HCT116 (cell line): ENCODE data around the gene SLC22A4. TPM values are rescaled to one million over a fixed set of nuclear protein-coding genes. Genes with fewer than 3 reads are reported as not detected.

ENCODE experiments used
- ATAC-seq: fragments of 200-7000 bp; cut with Tn5 transposase; 2 replicates; pipeline ENCODE4 v1.9.1; 2020; ENCODE audit warnings: mild to moderate bottlenecking, moderate library complexity
- BruUV-seq: library from RNA; stranded (reverse); fragments of 400-500 nt; replicated peaks from 2 replicates; lab custom pipeline; 2021; lab: Mats Ljungman, UMichigan
- CTCF ChIA-PET: fragments of 300-600 bp; sonication (Branson Sonifier 250); formaldehyde crosslinking; loops from one replicate; lab custom pipeline; 2021; ENCODE audit warnings: antibody characterized with exemption; lab: Charles Lee
- POLR2A ChIA-PET: fragments of 300-600, 350-600 bp; sonication (Branson Sonifier 250); formaldehyde crosslinking; loops from one replicate; lab custom pipeline; 2021; ENCODE audit warnings: antibody characterized with exemption; lab: Charles Lee
- RAD21 ChIA-PET, 2 experiments: fragments of 300-600 bp; sonication (Branson Sonifier 250); formaldehyde crosslinking; loops; one replicate each; lab custom pipeline; 2023; ENCODE audit warnings: low total read pairs in 2 of 2; ENCODE audit not compliant: uncharacterized antibody in 2 of 2, unreplicated experiment in 2 of 2, low non-redundant PET in 1 of 2; lab: Charles Lee
- DNase-seq: peaks from one replicate; pipeline ENCODE4 v3.0.0-alpha.2; 2010; ENCODE audit warnings: low read depth, low spot score
- H2AFZ ChIP-seq: fragments of 200-600 bp; shearing (Covaris generic), sonication (generic); 2 replicates; pipeline ENCODE4 v1.6.1; 2017; ENCODE audit warnings: low read depth, mixed run types, mixed read lengths, antibody characterized with exemption, low read length; ENCODE audit not compliant: poor library complexity, severe bottlenecking
- H3K27ac ChIP-seq: 2 replicates; pipeline ENCODE4 v1.5.1; 2012; ENCODE audit warnings: low read depth, low read length
- H3K27me3 ChIP-seq: fragments of 200-600 bp; sonication (generic); 2 replicates; pipeline ENCODE4 v1.6.1; 2016; ENCODE audit warnings: mixed run types, low read length, mixed read lengths; ENCODE audit not compliant: insufficient read depth
- H3K36me3 ChIP-seq, 2 experiments: fragments of 200-500 bp in 1 of 2; fragments of 200-600 bp in 1 of 2; sonication (Bioruptor generic) in 1 of 2; sonication (generic) in 1 of 2; 2 replicates each; pipeline versions ENCODE4 v1.5.1 to v1.6.1; 2014 to 2016; ENCODE audit warnings: low read length in 2 of 2, inconsistent platforms in 1 of 2, mixed read lengths in 1 of 2, mixed run types in 1 of 2; ENCODE audit not compliant: insufficient read depth in 2 of 2, control insufficient read depth in 1 of 2
- H3K4me1 ChIP-seq, 2 experiments: fragments of 200-600 bp in 1 of 2; sonication (generic) in 1 of 2; 2 replicates each; pipeline versions ENCODE4 v1.5.1 to v1.6.1; 2012 to 2017; ENCODE audit warnings: low read length in 2 of 2, inconsistent platforms in 1 of 2, mild to moderate bottlenecking in 1 of 2, mixed read lengths in 1 of 2, mixed run types in 1 of 2, moderate library complexity in 1 of 2; ENCODE audit not compliant: insufficient read depth in 2 of 2, control insufficient read depth in 1 of 2
- H3K4me2 ChIP-seq: fragments of 200-600 bp; sonication (generic); 2 replicates; pipeline ENCODE4 v1.6.1; 2017; ENCODE audit warnings: mixed run types, low read length, mixed read lengths
- H3K4me3 ChIP-seq, 2 experiments: fragments of 200-600 bp in 1 of 2; sonication (generic) in 1 of 2; replicated peaks in 1 of 2; 2 replicates each; pipeline ENCODE4 v1.5.1; 2011 to 2016; ENCODE audit warnings: low read length in 2 of 2, control low read depth in 1 of 2, low read depth in 1 of 2, mild to moderate bottlenecking in 1 of 2, mixed read lengths in 1 of 2, mixed run types in 1 of 2
- H3K79me2 ChIP-seq: fragments of 200-600 bp; sonication (generic); 2 replicates; pipeline ENCODE4 v1.6.1; 2017; ENCODE audit warnings: mild to moderate bottlenecking, mixed run types, low read length, moderate library complexity, mixed read lengths; ENCODE audit not compliant: insufficient read depth
- H3K9ac ChIP-seq: fragments of 200-600 bp; sonication (generic); 2 replicates; pipeline ENCODE4 v1.6.1; 2016; ENCODE audit warnings: low read length, mixed read lengths
- H3K9me2 ChIP-seq: fragments of 200-600 bp; sonication (generic), shearing (Covaris generic); 2 replicates; pipeline ENCODE4 v1.6.1; 2017; ENCODE audit warnings: mixed run types, mild to moderate bottlenecking, moderate library complexity; ENCODE audit not compliant: insufficient read depth
- H3K9me3 ChIP-seq, 2 experiments: fragments of 200-500 bp in 1 of 2; fragments of 200-600 bp in 1 of 2; sonication (Bioruptor generic) in 1 of 2; sonication (generic) in 1 of 2; 2 replicates each; pipeline ENCODE4 v1.6.1; 2014 to 2017; ENCODE audit warnings: low read length in 2 of 2, mixed read lengths in 2 of 2, inconsistent platforms in 1 of 2, low read depth in 1 of 2, mild to moderate bottlenecking in 1 of 2, mixed run types in 1 of 2, moderate library complexity in 1 of 2; ENCODE audit not compliant: control insufficient read depth in 1 of 2, insufficient read depth in 1 of 2
- H4K20me1 ChIP-seq: fragments of 200-600 bp; sonication (generic), shearing (Covaris generic); 2 replicates; pipeline ENCODE4 v1.6.1; 2017; ENCODE audit warnings: mixed run types, mild to moderate bottlenecking, moderate library complexity; ENCODE audit not compliant: insufficient read depth
- CBX3 ChIP-seq: IDR thresholded peaks from 2 replicates; pipeline ENCODE4 v1.6.1; 2012; ENCODE audit warnings: low read depth
- CEBPB ChIP-seq: IDR thresholded peaks from 2 replicates; pipeline ENCODE4 v1.6.1; 2012; ENCODE audit warnings: low read depth
- EGR1 ChIP-seq: IDR thresholded peaks from 2 replicates; pipeline ENCODE4 v1.6.1; 2012; ENCODE audit warnings: low read depth
- ELF1 ChIP-seq: IDR thresholded peaks from 2 replicates; pipeline ENCODE4 v1.6.1; 2012; ENCODE audit warnings: low read depth, borderline replicate concordance
- EZH2phosphoT487 ChIP-seq: fragments of 200-600 bp; IDR thresholded peaks from 2 replicates; pipeline ENCODE4 v1.6.1; 2018; ENCODE audit warnings: antibody characterized with exemption, borderline replicate concordance
- FOSL1 ChIP-seq: IDR thresholded peaks from 2 replicates; pipeline ENCODE4 v1.6.1; 2012; ENCODE audit warnings: low read depth
- MAX ChIP-seq: IDR thresholded peaks from 2 replicates; pipeline ENCODE4 v1.6.1; 2012
- POLR2A ChIP-seq: IDR thresholded peaks from 2 replicates; pipeline ENCODE4 v1.7.0; 2011; ENCODE audit warnings: borderline replicate concordance; ENCODE audit not compliant: insufficient read depth, insufficient read length; ENCODE audit errors: extremely low read depth
- RAD21 ChIP-seq: IDR thresholded peaks from 2 replicates; pipeline ENCODE4 v1.6.1; 2012; ENCODE audit warnings: low read depth, mild to moderate bottlenecking
- SIN3A ChIP-seq: IDR thresholded peaks from 2 replicates; pipeline ENCODE4 v1.6.1; 2012; ENCODE audit warnings: low read depth
- SP1 ChIP-seq: IDR thresholded peaks from 2 replicates; pipeline ENCODE4 v1.6.1; 2012; ENCODE audit warnings: low read depth
- SRF ChIP-seq: IDR thresholded peaks from 2 replicates; pipeline ENCODE4 v1.6.1; 2012; ENCODE audit warnings: low read depth
- TCF7L2 ChIP-seq: IDR thresholded peaks from 2 replicates; pipeline ENCODE4 v1.7.0; 2011; ENCODE audit warnings: borderline replicate concordance, inconsistent platforms; ENCODE audit not compliant: insufficient read depth, insufficient read length; ENCODE audit errors: extremely low read depth
- YY1 ChIP-seq: IDR thresholded peaks from 2 replicates; pipeline ENCODE4 v1.6.1; 2011; ENCODE audit warnings: low read length, low read depth, moderate library complexity, mild to moderate bottlenecking; ENCODE audit not compliant: insufficient replicate concordance; ENCODE audit errors: extremely low read depth
- ZFX ChIP-seq: fragments of 450-650 bp; IDR thresholded peaks from 2 replicates; pipeline ENCODE4 v1.6.1; 2017
- ZNF274 ChIP-seq: fragments of 200-500 bp; sonication (Bioruptor generic); IDR thresholded peaks from 2 replicates; pipeline ENCODE4 v1.6.1; 2014; ENCODE audit warnings: mild to moderate bottlenecking, low read depth, low read length, inconsistent platforms
- intact Hi-C: fragments of 100-400 bp; cut with micrococcal nuclease; formaldehyde crosslinking; loops from 2 replicates; pipeline ENCODE4 v1.10.0; 2022
- total RNA-seq: library from RNA; stranded (reverse); gene quantifications from one replicate; pipeline ENCODE4 v1.2.1, GENCODE V29; 2021; ENCODE audit not compliant: unreplicated experiment
- TF ChIP-seq, protein P1 (sequence below): IDR thresholded peaks from 2 replicates; pipeline ENCODE4 v1.6.1; 2012
- TF ChIP-seq, protein P2 (sequence below), 3 experiments: fragments of 200-600 bp in 1 of 3; sonication (generic) in 1 of 3; IDR thresholded peaks in 2 of 3; conservative IDR thresholded peaks in 1 of 3; 2 replicates each; pipeline ENCODE4 v1.5.1; 2012 to 2017; ENCODE audit warnings: low read depth in 2 of 3, low read length in 2 of 3, antibody characterized with exemption in 1 of 3, borderline replicate concordance in 1 of 3, control low read depth in 1 of 3, mild to moderate bottlenecking in 1 of 3, mixed read lengths in 1 of 3, mixed run types in 1 of 3, moderate library complexity in 1 of 3; ENCODE audit not compliant: insufficient read depth in 1 of 3
- TF ChIP-seq, protein P3 (sequence below): IDR thresholded peaks from 2 replicates; pipeline ENCODE4 v1.6.1; 2012; ENCODE audit warnings: low read depth

Gene SLC22A4
- total RNA-seq, 1 experiment from 2014 or later, result 0.59 TPM

GRCh38 chr5:132370181-132370970, 76.2 kb downstream of the SLC22A4 start:
- H3K9me3 ChIP-seq, result no peaks in the 10 kb centered on the region
- TF ChIP-seq CBX3 (no peak), SRF (no peak), RAD21 (no peak), EGR1 (no peak), MAX (no peak), ZFX (no peak), YY1 (no peak), SP1 (no peak), FOSL1 (no peak), EZH2phosphoT487 (no peak), ELF1 (no peak), CEBPB (no peak), TCF7L2 (no peak), POLR2A (no peak), ZNF274 (no peak), SIN3A (no peak)
- TF ChIP-seq, protein P1, sequence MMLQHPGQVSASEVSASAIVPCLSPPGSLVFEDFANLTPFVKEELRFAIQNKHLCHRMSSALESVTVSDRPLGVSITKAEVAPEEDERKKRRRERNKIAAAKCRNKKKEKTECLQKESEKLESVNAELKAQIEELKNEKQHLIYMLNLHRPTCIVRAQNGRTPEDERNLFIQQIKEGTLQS, result no peak
- TF ChIP-seq, protein P2, sequence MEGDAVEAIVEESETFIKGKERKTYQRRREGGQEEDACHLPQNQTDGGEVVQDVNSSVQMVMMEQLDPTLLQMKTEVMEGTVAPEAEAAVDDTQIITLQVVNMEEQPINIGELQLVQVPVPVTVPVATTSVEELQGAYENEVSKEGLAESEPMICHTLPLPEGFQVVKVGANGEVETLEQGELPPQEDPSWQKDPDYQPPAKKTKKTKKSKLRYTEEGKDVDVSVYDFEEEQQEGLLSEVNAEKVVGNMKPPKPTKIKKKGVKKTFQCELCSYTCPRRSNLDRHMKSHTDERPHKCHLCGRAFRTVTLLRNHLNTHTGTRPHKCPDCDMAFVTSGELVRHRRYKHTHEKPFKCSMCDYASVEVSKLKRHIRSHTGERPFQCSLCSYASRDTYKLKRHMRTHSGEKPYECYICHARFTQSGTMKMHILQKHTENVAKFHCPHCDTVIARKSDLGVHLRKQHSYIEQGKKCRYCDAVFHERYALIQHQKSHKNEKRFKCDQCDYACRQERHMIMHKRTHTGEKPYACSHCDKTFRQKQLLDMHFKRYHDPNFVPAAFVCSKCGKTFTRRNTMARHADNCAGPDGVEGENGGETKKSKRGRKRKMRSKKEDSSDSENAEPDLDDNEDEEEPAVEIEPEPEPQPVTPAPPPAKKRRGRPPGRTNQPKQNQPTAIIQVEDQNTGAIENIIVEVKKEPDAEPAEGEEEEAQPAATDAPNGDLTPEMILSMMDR (IDR thresholded peaks at IDR 0.05 in 2 of 3, conservative IDR thresholded peaks at IDR 0.05 in 1 of 3; ENCODE audit: borderline replicate concordance in 1 of 3, insufficient read depth in 1 of 3, low read depth in 2 of 3, low read length in 2 of 3), result no peak
- TF ChIP-seq, protein P3, sequence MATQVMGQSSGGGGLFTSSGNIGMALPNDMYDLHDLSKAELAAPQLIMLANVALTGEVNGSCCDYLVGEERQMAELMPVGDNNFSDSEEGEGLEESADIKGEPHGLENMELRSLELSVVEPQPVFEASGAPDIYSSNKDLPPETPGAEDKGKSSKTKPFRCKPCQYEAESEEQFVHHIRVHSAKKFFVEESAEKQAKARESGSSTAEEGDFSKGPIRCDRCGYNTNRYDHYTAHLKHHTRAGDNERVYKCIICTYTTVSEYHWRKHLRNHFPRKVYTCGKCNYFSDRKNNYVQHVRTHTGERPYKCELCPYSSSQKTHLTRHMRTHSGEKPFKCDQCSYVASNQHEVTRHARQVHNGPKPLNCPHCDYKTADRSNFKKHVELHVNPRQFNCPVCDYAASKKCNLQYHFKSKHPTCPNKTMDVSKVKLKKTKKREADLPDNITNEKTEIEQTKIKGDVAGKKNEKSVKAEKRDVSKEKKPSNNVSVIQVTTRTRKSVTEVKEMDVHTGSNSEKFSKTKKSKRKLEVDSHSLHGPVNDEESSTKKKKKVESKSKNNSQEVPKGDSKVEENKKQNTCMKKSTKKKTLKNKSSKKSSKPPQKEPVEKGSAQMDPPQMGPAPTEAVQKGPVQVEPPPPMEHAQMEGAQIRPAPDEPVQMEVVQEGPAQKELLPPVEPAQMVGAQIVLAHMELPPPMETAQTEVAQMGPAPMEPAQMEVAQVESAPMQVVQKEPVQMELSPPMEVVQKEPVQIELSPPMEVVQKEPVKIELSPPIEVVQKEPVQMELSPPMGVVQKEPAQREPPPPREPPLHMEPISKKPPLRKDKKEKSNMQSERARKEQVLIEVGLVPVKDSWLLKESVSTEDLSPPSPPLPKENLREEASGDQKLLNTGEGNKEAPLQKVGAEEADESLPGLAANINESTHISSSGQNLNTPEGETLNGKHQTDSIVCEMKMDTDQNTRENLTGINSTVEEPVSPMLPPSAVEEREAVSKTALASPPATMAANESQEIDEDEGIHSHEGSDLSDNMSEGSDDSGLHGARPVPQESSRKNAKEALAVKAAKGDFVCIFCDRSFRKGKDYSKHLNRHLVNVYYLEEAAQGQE, result no peak
- H3K27ac ChIP-seq, result peak overlapping the region; percentile 83
- H4K20me1 ChIP-seq, result no peaks in the 10 kb centered on the region
- intact Hi-C loops, result no loop called here
- ATAC-seq (no peak), DNase-seq (no peak)
- CTCF ChIA-PET, result interaction anchor here (1.1 to 3.4 kb wide), 5 partner anchors 132 to 307 kb away, joined by 3 to 14 read pairs (median 3); no protein-coding TSS in a partner anchor
- peak overlapping the region; percentile 80 for H3K9ac ChIP-seq
- H3K4me1 ChIP-seq, result peaks cover 8 to 40% of the 10 kb centered on the region in 2 experiments
- no peaks in the 10 kb centered on the region for H3K27me3 ChIP-seq
- peaks cover 27% of the 10 kb centered on the region; the same call in 1 of the 2 replicates for H3K79me2 ChIP-seq
- H3K9me2 ChIP-seq, result no peaks in the 10 kb centered on the region
- no TSS peak for BruUV-seq
- peak overlapping the region; percentile 94 for H3K4me2 ChIP-seq
- no peaks in the 10 kb centered on the region for H3K36me3 ChIP-seq
- RAD21 ChIA-PET, result interaction anchor here in 1 of 2 experiments (1.0 kb wide), 1 partner anchor 143 kb away, joined by 3 read pairs; the partner anchor contains the start of gene P4HA2
- peak overlapping the region; percentile 71 to 75 for H3K4me3 ChIP-seq
- POLR2A ChIA-PET, result interaction anchor here (0.9 to 2.2 kb wide), 3 partner anchors 11 to 120 kb away, joined by 3 to 12 read pairs (median 3); partner anchors contain the start of genes IRF1 and SLC22A4
- H2AFZ ChIP-seq, result no peak overlapping the region
